ENCODE data around the gene PHF14.

- TF ChIP-seq CTCF (IDR thresholded peaks at IDR 0.05) (no peak), EP300 (IDR thresholded peaks at IDR 0.05) (no peak)
Observed at GRCh38 chr7:11021468-11021867, 47.8 kb downstream of the PHF14 start.
